GM18951 (cell line): ENCODE data around the gene FHOD3.

Experiments
- POLR2A ChIP-seq: IDR thresholded peaks from 4 replicates; pipeline ENCODE4 v1.6.1; 2011; ENCODE audit warnings: mild to moderate bottlenecking; ENCODE audit not compliant: insufficient read length, insufficient read depth; ENCODE audit errors: extremely low read depth
- in situ Hi-C: fragments of 300-500 bp; cut with MboI; formaldehyde crosslinking; loops from one replicate; pipeline ENCODE4 v1.12.0; 2022; ENCODE audit warnings: low sequenced_read_pairs, mixed read lengths, inconsistent platforms; ENCODE audit not compliant: unreplicated experiment

Gene FHOD3

DNA sequence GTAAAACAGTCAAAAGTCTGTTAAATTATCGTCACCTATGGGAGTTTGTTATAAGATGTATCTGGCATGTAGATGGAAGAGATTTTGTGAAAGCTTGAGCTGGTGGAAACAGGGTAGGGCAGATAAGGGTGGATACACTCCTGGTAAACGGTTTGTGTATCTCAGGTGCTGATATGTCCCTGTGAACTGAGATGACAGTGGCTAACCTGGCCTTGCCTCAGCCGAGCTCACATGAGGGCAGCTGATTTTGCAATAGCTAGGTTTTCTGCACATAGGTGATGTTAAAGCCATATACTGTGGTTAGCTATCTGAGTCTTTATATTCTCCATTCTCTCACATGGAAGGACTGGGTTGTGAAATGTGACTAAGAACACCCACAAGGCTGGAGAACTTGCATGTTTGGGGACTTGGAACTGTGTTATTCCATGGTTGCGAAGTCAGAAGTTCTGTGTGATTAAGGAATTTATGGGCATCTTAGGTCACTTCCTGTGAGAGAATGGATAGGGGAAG is 326.2 kb downstream of the FHOD3 start:
- no peak for TF ChIP-seq POLR2A
- in situ Hi-C loops, result no loop called here

DNA sequence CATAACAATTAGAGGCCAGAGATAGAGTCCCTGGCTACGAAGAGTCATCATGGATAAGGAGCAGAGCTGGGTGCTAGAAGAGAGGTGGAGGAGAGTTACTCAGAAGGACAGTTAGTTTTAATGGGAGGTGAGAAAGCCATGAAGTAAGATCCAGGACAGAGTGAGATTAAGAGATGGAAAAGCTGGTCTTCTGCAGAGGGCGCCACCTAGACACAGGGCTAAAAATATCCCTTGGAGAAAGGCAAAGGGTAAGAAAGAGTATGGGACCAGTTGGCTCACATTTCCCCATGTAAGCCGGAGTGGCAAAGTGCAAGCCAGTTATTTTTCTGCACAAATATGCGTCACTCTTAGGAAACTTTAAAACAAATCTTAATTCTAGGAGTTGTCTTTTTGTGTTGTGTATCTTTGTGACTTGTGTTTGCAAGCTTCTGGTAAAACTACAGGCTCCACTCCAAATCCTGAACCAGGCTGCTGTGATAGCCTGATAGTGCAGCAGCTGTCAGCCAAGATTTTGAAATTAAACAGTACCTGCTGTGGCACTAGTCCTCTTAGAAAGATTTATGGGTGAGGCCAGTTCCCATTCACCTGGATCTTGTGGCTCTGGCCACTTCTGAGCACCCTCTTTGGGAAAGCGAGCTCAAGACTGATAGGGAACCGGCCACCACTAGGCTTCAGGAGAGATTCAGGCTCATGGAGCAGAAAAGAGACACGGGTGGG is 327.1 kb downstream of the FHOD3 start:
- TF ChIP-seq POLR2A, result no peak
- in situ Hi-C loops, result no loop called here

DNA sequence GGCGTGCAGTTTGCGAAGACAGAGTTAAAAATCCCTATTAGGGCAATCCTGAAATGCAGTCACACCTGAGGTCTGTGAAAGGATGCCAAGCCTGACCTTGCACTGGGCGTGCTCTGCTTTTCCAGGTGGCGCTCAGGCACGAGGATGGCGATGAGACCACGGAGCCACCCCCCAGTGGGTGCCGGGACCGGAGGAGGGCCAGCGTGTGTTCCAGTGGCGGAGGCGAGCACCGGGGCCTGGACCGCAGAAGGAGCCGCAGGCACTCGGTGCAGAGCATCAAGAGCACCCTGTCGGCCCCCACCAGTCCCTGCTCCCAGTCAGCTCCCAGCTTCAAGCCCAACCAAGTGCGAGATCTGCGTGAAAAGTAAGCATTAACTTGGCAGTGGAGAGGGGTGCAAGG is 327.9 kb downstream of the FHOD3 start:
- no peak for TF ChIP-seq POLR2A
- in situ Hi-C loops, result no loop called here

DNA sequence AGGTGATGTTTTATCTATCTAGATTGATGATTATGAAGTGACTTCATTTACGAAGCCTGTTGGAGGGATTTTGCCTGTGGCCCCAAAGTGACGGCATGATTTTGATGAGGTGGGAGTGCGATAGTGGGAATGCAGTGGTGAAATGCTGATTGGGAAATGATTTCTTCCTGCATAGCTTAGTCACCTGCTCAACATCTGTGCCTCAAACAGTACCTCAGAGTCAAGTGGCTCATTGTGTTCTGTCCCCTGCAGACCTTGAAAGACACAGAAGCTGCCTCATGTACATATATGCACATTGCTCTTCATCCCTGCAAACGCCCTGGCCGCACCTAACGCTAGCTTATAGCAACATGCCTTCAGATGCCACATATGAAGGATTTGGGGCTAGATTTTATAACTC is 330.1 kb downstream of the FHOD3 start:
- in situ Hi-C loops, result no loop called here
- no peak for TF ChIP-seq POLR2A

DNA sequence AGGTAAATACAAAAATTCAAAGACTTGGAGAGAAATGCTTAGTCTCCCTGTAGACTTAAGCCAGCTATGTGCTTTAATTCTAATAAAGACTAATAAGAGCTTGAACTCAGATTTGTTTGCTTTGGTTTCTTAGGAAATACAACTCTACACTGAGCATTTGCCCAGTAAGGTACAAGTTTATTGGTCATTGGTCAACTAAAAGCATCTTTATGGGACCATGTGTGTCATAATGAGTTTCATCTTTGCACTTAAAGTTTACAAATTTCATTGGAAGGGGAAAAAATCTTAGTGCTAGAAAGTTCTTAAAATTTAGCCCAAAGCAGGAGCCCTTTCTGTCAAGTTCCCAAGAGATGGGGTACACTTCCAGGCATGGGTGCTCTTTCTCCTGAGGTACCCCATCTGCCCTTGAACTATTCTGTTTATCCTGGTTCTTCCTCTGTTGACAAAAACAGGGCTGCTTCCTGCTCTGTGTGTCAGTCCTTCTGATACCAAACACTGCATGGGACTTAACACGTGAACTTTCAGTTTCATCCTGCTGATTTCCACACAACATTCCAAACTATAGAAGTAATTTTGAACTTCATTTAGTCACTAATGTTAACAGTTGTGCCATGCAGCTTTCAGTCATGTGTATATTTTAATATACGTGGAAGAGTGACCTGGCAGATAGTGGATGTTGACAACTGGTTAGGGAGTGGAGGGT is 331.1 kb downstream of the FHOD3 start:
- in situ Hi-C loops, result no loop called here
- no peak for TF ChIP-seq POLR2A

DNA sequence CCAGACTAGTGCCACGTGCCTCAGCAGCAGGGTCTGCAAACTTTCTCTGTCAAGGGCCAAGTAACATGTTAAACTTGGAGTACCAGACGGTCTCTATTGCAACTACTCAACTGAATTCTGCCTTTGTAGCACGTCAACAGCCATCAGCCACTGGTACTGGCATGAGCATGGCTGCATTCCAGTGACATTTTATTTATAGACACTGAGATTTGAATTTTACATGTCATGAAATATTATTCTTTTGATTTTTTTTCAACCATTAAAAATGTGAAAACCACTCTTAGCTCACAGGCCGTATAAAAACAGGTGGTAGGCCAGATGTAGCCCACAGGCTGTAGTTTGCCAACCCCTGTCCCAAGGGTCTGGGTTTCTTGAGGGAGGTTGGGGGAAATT is 331.6 kb downstream of the FHOD3 start:
- no peak for TF ChIP-seq POLR2A
- in situ Hi-C loops, result no loop called here

DNA sequence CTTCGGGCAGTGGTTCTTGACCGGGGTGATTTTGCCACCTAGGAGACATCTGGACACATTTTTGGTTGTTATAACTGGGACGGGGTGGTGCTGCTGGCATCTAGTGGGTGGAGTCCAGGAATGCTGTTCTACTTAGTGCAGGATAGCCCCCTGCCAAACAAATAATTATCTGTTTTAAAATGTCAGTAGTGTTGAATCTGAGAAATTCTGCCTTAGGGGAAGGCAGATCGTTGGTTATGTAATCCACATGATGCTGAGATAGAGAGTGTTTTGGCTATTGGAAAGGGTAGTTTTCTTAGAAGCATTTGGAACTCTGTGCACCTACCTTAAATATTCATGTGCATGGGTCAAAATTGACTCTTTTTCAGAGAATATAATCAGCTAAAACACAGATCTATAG is 332.3 kb downstream of the FHOD3 start:
- in situ Hi-C loops, result no loop called here
- no peak for TF ChIP-seq POLR2A

DNA sequence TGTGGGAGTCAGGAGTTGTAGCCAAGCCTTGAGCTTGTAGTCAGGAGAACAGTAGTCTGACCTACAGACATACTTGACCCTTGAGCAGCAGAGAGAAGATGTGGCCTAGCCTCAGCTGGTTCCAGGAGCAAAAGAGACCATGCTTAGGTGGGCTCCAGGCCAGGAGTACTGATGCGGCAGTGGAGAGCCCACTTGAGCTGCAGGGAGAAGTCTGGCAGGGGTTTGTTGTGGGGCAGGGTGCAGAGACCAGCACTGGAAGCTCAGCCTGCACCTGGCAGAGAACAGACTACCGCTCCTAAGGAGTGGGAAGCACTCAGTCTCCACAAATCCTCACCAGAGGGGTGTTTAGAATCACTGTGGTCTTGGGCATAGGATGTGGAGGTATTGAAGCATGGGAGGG is 333.4 kb downstream of the FHOD3 start:
- in situ Hi-C loops, result no loop called here
- no peak for TF ChIP-seq POLR2A

DNA sequence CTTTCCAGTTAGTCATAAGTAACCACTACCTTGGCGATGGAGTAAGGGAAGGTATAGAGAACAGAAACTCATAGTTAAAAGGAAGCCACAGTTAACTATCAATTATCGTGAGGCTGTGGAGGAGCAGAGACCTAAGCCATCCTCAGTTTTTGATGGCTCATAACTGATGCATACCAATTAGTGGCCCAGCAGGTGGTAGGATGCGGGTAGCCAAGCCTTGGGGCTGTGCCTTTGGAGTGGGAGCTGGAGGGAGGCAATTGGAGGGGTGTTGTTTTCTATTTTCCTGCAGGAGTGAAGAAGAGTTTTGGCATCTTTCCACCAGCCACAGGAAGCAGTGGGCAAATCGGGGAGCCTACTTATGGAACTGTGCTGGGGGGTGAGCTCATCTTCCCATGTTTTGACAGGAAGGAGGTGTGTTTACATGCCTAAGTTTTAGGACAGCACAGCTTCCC is 336.5 kb downstream of the FHOD3 start:
- TF ChIP-seq POLR2A, result no peak

DNA sequence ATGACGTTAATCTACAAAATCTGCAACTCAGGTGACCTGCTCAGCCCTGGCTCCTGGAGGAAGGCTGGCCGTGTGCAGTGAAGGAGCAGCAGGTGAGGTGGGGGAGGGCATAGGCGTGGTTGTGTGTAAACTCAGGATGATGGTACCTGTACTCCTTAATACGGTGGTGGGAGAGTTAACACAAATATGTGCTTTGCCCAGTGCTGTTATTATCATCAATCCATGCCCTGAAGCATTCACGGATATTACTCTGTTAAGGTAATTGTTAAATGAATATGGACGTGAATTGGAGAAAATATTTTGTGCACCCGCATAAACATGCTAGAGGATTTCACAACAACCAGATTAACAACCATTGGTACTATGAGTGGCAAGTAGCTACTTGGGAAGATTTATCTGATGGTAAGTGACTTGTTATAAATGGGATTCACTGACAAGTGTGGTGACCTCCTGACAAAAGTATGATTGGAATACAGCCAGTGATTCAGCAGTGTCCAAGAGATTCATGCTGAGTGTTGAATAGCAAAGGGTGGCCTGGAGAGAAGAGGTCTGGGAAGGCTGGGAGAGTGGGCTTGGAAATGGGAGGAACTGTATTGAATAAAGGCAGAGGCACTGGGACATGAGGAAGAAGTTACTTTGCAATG is 337.2 kb downstream of the FHOD3 start:
- in situ Hi-C loops, result no loop called here
- no peak for TF ChIP-seq POLR2A

More for the DNA sequence above, 336.5 kb downstream of the FHOD3 start:
- in situ Hi-C loops, result no loop called here

DNA sequence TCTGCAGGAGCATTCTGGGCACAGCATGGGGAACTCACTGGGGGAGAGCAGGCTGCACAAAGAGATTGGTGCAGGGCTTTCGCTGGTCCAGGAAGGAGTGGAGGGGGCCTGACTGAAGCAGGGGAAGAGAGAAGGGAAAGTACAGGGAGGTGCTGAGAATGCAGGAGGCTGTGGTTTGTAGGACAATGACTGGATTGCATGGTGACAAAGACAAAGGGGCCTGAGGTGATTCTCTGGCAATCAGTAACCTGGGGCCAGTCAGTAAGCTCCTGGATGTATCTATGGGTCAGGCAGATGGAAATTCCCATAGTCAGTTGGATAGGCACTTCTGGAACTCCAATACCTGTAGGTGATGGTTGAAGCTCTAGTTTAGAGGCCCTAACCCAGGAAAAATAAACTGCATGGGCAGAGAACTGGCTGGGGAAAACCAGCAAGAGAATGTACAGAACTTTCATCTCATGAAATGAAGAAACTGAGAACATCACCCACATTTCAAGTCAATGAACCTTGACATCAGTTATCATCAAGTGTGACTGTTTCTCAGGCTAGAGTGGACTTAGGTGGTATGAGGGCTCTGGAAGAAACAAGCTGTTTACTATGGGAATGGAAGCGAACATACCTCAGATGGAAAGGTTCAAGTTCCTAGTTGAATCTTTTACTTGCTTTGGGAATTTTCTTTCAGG is 338.0 kb downstream of the FHOD3 start:
- in situ Hi-C loops, result no loop called here
- TF ChIP-seq POLR2A, result no peak

DNA sequence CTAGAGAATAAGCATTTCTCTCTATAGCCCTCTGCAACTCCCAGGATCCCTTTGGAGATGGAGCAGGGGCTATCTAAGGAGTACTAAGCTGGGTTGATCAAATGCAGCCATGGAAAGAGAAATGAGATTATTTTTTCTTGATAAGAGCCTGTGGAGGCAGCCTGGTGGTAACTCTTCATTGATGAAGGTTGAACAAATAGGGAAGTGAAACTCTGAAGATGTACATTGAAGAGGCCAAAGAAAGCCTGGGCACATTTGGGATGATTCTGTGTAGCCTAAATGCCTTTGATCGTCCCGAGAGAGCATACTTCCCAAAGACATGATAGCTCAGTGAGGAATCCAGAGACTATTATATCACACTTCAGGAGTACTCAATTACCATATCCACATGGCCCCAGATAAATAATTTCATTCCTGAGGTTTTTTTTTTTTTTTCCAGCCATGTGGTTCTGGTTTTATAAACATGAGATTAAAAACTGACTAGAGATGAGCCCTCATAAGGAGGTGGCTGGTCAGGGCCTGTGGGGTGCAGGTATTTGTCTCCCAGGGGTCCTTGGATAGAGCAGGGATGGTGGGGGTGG is 338.8 kb downstream of the FHOD3 start:
- no peak for TF ChIP-seq POLR2A
- in situ Hi-C loops, result no loop called here

DNA sequence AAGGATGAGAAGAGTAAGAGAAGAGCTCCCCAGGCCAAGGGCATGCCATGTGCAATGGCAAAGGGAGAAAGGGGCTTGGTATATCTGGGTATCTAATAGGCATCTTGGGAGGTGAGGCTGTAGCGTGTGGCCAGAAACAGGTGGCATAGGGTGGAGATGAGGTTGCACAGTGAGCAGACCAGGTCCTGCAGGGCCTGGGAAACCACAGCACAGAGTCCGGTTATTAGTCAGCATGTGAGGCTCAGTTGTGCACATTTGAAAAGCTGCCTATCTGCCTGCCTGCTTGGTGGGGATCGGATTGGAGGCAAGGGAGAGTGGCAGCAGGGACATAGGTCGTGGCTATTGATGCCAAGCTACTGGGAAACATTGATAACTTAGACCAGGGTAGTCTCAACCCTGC is 340.7 kb downstream of the FHOD3 start:
- no peak for TF ChIP-seq POLR2A
- in situ Hi-C loops, result no loop called here
